Measurements from ENCODE around the gene TRIM67. TPM values are rescaled to one million over a fixed set of nuclear protein-coding genes. Genes with fewer than 3 reads are reported as not detected.

Gene TRIM67
- total RNA-seq, 1 experiment from 2014 or later, result not detected

DNA sequence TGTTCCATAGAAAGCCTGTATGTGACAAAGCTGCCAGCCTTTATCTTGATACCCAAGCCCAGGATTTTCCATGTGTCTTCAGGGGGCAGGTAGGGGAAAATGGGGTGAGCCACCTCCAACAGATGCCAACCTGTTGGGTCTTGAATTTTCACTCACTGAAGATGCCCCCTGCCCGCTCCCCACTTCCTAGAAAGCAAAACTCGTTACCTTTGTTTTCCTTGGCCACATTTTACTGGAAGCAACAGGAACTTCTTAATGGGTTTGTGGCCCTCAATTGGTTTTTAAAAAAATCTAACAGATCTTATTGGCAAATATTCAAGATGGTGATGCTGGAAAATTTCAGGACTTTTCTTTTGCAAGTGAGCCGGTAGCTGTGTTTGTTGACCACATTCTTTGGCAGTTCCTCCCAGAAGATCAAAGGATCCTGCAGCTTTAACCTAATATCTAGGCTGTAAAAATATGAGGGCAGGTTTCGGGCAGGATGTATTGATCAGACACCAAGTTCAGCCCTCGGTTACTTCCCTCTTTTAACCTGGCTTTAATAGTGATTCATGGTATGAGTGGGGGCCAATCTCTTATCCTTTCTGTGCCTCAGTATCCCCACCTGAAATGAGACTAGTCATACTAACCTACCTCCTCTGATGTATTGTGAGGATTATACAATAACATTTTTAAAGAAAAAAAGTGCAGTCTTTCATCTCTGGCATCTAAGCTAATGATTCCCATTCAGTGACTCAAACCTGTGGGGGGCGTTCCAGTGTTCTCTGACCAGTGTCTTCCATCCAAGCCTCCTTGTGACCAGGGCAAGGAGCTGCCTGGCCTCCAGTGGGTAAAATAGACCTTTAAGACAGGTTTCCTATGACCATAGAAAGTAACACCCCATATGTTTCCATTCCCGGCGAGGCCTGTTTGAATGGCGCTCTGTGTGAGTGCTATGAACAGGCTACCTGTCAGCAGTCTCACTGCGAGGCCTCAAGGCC is 57.9 kb downstream of the TRIM67 start:
- Histone ChIP-seq H3K9me3 (ENCODE audit: low read length) (no peaks in the 10 kb centered on the region), H3K79me2 (ENCODE audit: low read length) (no peaks in the 10 kb centered on the region), H3K4me3 (ENCODE audit: low read length) (no peak overlapping the region), H4K20me1 (ENCODE audit: low read length) (no peaks in the 10 kb centered on the region), H3K36me3 (ENCODE audit: low read depth, low read length) (peaks cover 6% of the 10 kb centered on the region; the same call in 1 of the 2 replicates), H3K27ac (ENCODE audit: low read length) (no peak overlapping the region), H3K4me2 (ENCODE audit: low read length) (no peak overlapping the region), H3K27me3 (ENCODE audit: low read length) (peaks cover 8% of the 10 kb centered on the region; the same call in 1 of the 2 replicates), H3F3A (ENCODE audit: low read length, unreplicated experiment) (no peaks in the 10 kb centered on the region), H3K9ac (ENCODE audit: low read length) (no peak overlapping the region), H3K9me2 (replicated peaks; ENCODE audit: low read length) (no peaks in the 10 kb centered on the region), H2AFZ (ENCODE audit: low read length) (no peak overlapping the region), H3K4me1 (ENCODE audit: insufficient read depth, low read length) (no peaks in the 10 kb centered on the region)
- no TSS peak for BruUV-seq (replicated peaks)
- ATAC-seq (no peak), DNase-seq (no peak)
- POLR2A ChIA-PET (ENCODE audit: unreplicated experiment), result no interaction called here
- intact Hi-C loops (cut with micrococcal nuclease), result no loop called here
- CTCF ChIA-PET, result no interaction called here
- no peak for TF ChIP-seq EZH2phosphoT487 (IDR thresholded peaks at IDR 0.05; ENCODE audit: borderline replicate concordance, low read length)
- TF ChIP-seq EZH2 (IDR thresholded peaks at IDR 0.05; ENCODE audit: low read length, unreplicated experiment), result no peak
- TF ChIP-seq, protein P1, sequence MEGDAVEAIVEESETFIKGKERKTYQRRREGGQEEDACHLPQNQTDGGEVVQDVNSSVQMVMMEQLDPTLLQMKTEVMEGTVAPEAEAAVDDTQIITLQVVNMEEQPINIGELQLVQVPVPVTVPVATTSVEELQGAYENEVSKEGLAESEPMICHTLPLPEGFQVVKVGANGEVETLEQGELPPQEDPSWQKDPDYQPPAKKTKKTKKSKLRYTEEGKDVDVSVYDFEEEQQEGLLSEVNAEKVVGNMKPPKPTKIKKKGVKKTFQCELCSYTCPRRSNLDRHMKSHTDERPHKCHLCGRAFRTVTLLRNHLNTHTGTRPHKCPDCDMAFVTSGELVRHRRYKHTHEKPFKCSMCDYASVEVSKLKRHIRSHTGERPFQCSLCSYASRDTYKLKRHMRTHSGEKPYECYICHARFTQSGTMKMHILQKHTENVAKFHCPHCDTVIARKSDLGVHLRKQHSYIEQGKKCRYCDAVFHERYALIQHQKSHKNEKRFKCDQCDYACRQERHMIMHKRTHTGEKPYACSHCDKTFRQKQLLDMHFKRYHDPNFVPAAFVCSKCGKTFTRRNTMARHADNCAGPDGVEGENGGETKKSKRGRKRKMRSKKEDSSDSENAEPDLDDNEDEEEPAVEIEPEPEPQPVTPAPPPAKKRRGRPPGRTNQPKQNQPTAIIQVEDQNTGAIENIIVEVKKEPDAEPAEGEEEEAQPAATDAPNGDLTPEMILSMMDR (conservative IDR thresholded peaks at IDR 0.05; ENCODE audit: low read depth, low read length), result no peak

- no peak for TF ChIP-seq EZH2phosphoT487 (IDR thresholded peaks at IDR 0.05; ENCODE audit: borderline replicate concordance, low read length)
- TF ChIP-seq, protein P1 (conservative IDR thresholded peaks at IDR 0.05; ENCODE audit: low read depth, low read length), result no peak
- TF ChIP-seq EZH2 (IDR thresholded peaks at IDR 0.05; ENCODE audit: low read length, unreplicated experiment), result no peak
- no peak overlapping the region for H3K4me2 ChIP-seq (ENCODE audit: low read length)
- no peaks in the 10 kb centered on the region for H3F3A ChIP-seq (ENCODE audit: low read length, unreplicated experiment)
- H3K9ac ChIP-seq (ENCODE audit: low read length), result no peak overlapping the region
- ChIA-PET CTCF (no interaction called here), POLR2A (ENCODE audit: unreplicated experiment) (no interaction called here)
- no peaks in the 10 kb centered on the region for H4K20me1 ChIP-seq (ENCODE audit: low read length)
- ATAC-seq (no peak), DNase-seq (no peak)
- H3K9me2 ChIP-seq (replicated peaks; ENCODE audit: low read length), result no peaks in the 10 kb centered on the region
- H3K4me1 ChIP-seq (ENCODE audit: insufficient read depth, low read length), result no peaks in the 10 kb centered on the region
- peaks cover 8% of the 10 kb centered on the region; the same call in 1 of the 2 replicates for H3K27me3 ChIP-seq (ENCODE audit: low read length)
- H3K9me3 ChIP-seq (ENCODE audit: low read length), result no peaks in the 10 kb centered on the region
- H3K36me3 ChIP-seq (ENCODE audit: low read depth, low read length), result peaks cover 13% of the 10 kb centered on the region; the same call in 1 of the 2 replicates
- H2AFZ ChIP-seq (ENCODE audit: low read length), result no peak overlapping the region
- intact Hi-C loops (cut with micrococcal nuclease), result no loop called here
- H3K79me2 ChIP-seq (ENCODE audit: low read length), result no peaks in the 10 kb centered on the region
- no TSS peak for BruUV-seq (replicated peaks)
- no peak overlapping the region for H3K27ac ChIP-seq (ENCODE audit: low read length)
- H3K4me3 ChIP-seq (ENCODE audit: low read length), result no peak overlapping the region
Measured at GRCh38 chr1:231220801-231221200, 58.9 kb downstream of the TRIM67 start.

- no peak overlapping the region for H3K9ac ChIP-seq (ENCODE audit: low read length)
- H3K4me3 ChIP-seq (ENCODE audit: low read length), result no peak overlapping the region
- no peaks in the 10 kb centered on the region for H3K9me2 ChIP-seq (replicated peaks; ENCODE audit: low read length)
- CTCF ChIA-PET, result no interaction called here
- no TSS peak for BruUV-seq (replicated peaks)
- no peaks in the 10 kb centered on the region for H3F3A ChIP-seq (ENCODE audit: low read length, unreplicated experiment)
- no peak for DNase-seq
- TF ChIP-seq, protein P1 (conservative IDR thresholded peaks at IDR 0.05; ENCODE audit: low read depth, low read length), result no peak
- TF ChIP-seq EZH2phosphoT487 (IDR thresholded peaks at IDR 0.05; ENCODE audit: borderline replicate concordance, low read length) (no peak), EZH2 (IDR thresholded peaks at IDR 0.05; ENCODE audit: low read length, unreplicated experiment) (no peak)
- intact Hi-C loops (cut with micrococcal nuclease), result no loop called here
- no peak overlapping the region for H3K4me2 ChIP-seq (ENCODE audit: low read length)
- no peak overlapping the region for H3K27ac ChIP-seq (ENCODE audit: low read length)
- H2AFZ ChIP-seq (ENCODE audit: low read length), result no peak overlapping the region
- no peaks in the 10 kb centered on the region for H3K79me2 ChIP-seq (ENCODE audit: low read length)
- POLR2A ChIA-PET (ENCODE audit: unreplicated experiment), result no interaction called here
- H4K20me1 ChIP-seq (ENCODE audit: low read length), result no peaks in the 10 kb centered on the region
- ATAC-seq, result no peak
- H3K4me1 ChIP-seq (ENCODE audit: insufficient read depth, low read length), result no peaks in the 10 kb centered on the region
- no peaks in the 10 kb centered on the region for H3K9me3 ChIP-seq (ENCODE audit: low read length)
- H3K27me3 ChIP-seq (ENCODE audit: low read length), result no peaks in the 10 kb centered on the region
- peaks cover 28% of the 10 kb centered on the region; the same call in 1 of the 2 replicates for H3K36me3 ChIP-seq (ENCODE audit: low read depth, low read length)
Measured at GRCh38 chr1:231226156-231226555, 64.3 kb downstream of the TRIM67 start.
